Mammary epithelial cell (primary cell): ENCODE data around the gene CDC7.

Experiments used
- EZH2 ChIP-seq: IDR thresholded peaks from 2 replicates; pipeline ENCODE4 v1.6.1; 2012; ENCODE audit warnings: low read length, inconsistent platforms, borderline replicate concordance
- TF ChIP-seq, protein P1 (sequence below), 2 donors: IDR thresholded peaks in 1 of 2; conservative IDR thresholded peaks in 1 of 2; 2 replicates each; pipeline ENCODE4 v1.5.1; 2011 to 2012; ENCODE audit warnings: inconsistent platforms in 2 of 2, low read length in 2 of 2, mild to moderate bottlenecking in 2 of 2, control low read depth in 1 of 2, low read depth in 1 of 2; ENCODE audit not compliant: insufficient read depth in 1 of 2; ENCODE audit errors: extremely low read depth in 1 of 2

- TF ChIP-seq, protein P1, sequence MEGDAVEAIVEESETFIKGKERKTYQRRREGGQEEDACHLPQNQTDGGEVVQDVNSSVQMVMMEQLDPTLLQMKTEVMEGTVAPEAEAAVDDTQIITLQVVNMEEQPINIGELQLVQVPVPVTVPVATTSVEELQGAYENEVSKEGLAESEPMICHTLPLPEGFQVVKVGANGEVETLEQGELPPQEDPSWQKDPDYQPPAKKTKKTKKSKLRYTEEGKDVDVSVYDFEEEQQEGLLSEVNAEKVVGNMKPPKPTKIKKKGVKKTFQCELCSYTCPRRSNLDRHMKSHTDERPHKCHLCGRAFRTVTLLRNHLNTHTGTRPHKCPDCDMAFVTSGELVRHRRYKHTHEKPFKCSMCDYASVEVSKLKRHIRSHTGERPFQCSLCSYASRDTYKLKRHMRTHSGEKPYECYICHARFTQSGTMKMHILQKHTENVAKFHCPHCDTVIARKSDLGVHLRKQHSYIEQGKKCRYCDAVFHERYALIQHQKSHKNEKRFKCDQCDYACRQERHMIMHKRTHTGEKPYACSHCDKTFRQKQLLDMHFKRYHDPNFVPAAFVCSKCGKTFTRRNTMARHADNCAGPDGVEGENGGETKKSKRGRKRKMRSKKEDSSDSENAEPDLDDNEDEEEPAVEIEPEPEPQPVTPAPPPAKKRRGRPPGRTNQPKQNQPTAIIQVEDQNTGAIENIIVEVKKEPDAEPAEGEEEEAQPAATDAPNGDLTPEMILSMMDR (conservative IDR thresholded peaks at IDR 0.05 in 1 of 2, IDR thresholded peaks at IDR 0.05 in 1 of 2; ENCODE audit: extremely low read depth in 1 of 2, insufficient read depth in 1 of 2, low read depth in 1 of 2, low read length in 2 of 2): no peak
- no peak for TF ChIP-seq EZH2
Observed at GRCh38 chr1:91553177-91553591, 52.5 kb downstream of the CDC7 start.
